Measurements from ENCODE around the gene TRIM28. TPM values are rescaled to one million over a fixed set of nuclear protein-coding genes. Genes with fewer than 3 reads are reported as not detected.

The TRIM28 gene
- total RNA-seq, 1 donor from 2014 or later, result 228 TPM

DNA sequence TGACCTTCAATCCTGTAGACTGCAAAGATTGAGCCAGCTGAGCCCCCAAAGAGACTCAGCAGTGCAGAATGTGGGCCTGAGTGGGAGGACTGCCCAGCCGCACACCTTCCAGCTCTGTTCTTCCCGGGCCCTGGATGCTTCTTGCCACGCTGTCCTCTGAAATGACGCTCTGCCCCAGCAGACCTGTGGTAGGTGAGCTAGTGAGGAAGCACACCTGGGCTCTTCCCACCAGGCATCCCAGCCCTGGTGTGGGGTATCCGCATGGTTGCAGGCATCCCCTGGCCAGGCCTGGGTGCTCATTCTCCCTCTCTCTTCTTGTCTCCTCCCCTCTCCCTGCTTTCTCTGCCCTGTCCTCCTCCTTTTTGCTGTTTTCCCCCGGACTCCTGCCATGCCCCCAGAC is 39.1 kb downstream of the TRIM28 start:
- TF ChIP-seq, protein P1, sequence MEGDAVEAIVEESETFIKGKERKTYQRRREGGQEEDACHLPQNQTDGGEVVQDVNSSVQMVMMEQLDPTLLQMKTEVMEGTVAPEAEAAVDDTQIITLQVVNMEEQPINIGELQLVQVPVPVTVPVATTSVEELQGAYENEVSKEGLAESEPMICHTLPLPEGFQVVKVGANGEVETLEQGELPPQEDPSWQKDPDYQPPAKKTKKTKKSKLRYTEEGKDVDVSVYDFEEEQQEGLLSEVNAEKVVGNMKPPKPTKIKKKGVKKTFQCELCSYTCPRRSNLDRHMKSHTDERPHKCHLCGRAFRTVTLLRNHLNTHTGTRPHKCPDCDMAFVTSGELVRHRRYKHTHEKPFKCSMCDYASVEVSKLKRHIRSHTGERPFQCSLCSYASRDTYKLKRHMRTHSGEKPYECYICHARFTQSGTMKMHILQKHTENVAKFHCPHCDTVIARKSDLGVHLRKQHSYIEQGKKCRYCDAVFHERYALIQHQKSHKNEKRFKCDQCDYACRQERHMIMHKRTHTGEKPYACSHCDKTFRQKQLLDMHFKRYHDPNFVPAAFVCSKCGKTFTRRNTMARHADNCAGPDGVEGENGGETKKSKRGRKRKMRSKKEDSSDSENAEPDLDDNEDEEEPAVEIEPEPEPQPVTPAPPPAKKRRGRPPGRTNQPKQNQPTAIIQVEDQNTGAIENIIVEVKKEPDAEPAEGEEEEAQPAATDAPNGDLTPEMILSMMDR (IDR thresholded peaks at IDR 0.05), result no peak
- peak; percentile 40 for DNase-seq (ENCODE audit: low spot score)
- no peaks in the 10 kb centered on the region for H3K27me3 Mint-ChIP-seq (ENCODE audit: low read depth)
- H3K36me3 Mint-ChIP-seq (ENCODE audit: low read depth), result peaks cover 11% of the 10 kb centered on the region
- H3K9me3 Mint-ChIP-seq (ENCODE audit: low read depth), result no peaks in the 10 kb centered on the region
- peaks cover 10% of the 10 kb centered on the region for H3K4me1 Mint-ChIP-seq (ENCODE audit: low read depth)
- peak overlapping the region; percentile 77 for H3K27ac Mint-ChIP-seq (ENCODE audit: unreplicated experiment)
- H3K4me3 Mint-ChIP-seq (ENCODE audit: unreplicated experiment), result no peak overlapping the region

DNA sequence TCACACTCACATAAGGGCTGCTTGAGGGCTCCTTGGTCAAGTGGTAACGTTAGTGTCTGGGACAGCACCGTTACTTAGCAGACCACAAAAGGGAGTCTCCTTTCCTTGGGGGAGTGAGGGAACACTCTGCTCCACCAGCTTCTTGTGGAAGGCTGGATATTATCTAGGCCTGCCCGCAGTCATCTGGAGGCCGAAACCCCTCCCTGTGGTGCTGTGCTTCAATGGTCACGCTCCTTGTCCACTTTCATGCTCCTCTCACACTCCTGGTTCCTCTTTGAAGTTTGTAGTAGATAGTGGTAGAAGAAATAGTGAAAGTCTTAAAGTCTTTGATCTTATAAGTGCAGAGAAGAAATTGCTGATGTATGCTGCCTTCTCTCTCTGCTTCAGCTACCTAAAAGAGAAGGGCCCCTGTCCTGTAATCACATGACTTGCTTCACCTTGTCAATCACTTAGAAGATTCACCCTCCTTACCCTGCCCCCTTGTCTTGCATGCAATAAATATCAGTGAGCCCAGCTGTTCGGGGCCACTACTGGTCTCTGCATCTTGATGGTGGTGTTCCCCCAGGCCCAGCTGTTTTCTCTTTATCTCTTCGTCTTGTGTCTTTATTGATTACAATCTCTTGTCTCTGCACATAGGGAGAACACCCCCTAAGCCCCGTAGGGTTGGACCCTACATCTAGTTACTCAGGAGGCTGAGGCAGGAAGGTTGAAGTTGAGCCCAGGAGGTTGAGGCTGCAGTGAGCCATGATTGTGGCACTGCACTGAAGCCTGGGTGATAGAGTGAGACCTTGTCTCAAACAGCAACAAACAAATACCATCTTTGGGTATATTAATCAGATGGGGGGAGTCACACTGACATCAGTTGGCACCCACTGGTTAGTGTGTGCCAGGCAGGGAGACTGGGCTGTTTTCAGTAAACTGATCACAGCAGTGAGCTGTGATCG is 40.9 kb downstream of the TRIM28 start:
- TF ChIP-seq, protein P1 (IDR thresholded peaks at IDR 0.05), result no peak
- no peak for DNase-seq (ENCODE audit: low spot score)
- H3K4me3 Mint-ChIP-seq (ENCODE audit: unreplicated experiment), result no peak overlapping the region
- no peaks in the 10 kb centered on the region for H3K27me3 Mint-ChIP-seq (ENCODE audit: low read depth)
- H3K9me3 Mint-ChIP-seq (ENCODE audit: low read depth), result no peaks in the 10 kb centered on the region
- H3K27ac Mint-ChIP-seq (ENCODE audit: unreplicated experiment), result peak overlapping the region; percentile 36
- H3K36me3 Mint-ChIP-seq (ENCODE audit: low read depth), result peaks cover 11% of the 10 kb centered on the region
- peaks cover 13% of the 10 kb centered on the region for H3K4me1 Mint-ChIP-seq (ENCODE audit: low read depth)

DNA sequence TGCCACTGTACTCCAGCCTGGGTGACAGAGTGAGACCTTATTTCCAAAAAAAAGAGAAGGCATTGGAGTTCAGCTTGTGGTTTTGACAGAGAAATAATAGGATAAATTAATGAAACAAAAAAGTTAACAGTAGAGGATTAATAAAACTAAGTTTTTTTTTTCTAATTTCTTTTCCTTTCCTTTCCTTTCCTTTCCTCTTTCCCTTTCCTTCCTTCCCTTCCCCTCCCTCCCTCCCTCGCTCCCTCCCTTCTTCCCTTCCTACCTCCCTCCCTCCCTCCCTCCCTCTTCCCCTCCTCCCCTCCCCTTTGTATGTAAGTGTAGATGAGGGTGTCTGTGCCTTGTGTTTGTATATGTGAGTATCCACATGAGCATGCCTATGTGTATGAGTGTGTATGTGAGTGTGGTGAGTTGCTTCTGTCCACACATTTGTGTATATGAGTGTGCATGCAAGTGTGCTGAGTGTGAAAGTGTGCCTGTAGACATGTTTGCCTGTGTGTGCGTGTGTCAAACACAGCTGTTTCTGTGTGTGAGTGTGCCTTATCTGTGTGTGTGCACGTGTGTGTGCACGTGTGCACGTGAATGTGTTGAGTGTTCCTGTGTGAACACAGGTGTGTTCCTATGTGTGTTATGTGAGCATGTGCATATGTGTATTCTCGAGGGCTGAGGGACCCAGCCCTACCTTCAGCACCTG is 41.7 kb downstream of the TRIM28 start:
- no peak for DNase-seq (ENCODE audit: low spot score)
- Mint-ChIP-seq H3K27me3 (ENCODE audit: low read depth) (no peaks in the 10 kb centered on the region), H3K27ac (ENCODE audit: unreplicated experiment) (peak overlapping the region; percentile 12), H3K36me3 (ENCODE audit: low read depth) (peaks cover 11% of the 10 kb centered on the region), H3K4me1 (ENCODE audit: low read depth) (peaks cover 13% of the 10 kb centered on the region), H3K9me3 (ENCODE audit: low read depth) (no peaks in the 10 kb centered on the region), H3K4me3 (ENCODE audit: unreplicated experiment) (no peak overlapping the region)
- TF ChIP-seq, protein P1 (IDR thresholded peaks at IDR 0.05), result no peak

DNA sequence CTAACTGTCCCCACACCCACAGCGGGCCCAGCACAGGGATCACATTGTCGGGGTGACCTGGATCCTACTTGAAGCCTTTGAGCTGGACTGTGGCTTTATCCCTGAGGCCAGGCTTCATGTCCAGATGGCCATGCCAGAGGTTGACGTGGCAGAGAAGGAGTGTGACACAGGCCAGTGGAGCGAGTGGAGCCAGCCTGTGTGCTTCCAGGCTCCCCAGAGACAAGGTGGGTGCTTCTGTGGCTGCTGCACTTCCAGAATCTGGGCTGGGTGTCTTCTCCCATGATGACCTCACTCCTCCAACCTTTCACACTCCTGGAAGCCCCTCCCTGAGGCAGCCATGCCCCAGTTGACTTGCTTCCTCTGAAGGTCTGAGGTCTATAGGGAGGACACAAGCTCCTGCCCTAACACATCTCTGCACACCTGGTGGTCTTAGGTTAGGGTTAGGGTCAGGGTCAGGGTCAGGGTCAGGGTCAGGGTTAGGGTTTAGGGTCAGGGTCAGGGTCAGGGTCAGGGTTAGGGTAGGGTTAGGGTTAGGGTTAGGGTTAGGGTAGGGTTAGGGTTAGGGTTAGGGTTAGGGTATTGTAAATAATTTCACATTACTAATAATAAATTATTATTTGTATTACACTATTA is 42.4 kb downstream of the TRIM28 start:
- peaks cover 10% of the 10 kb centered on the region for H3K36me3 Mint-ChIP-seq (ENCODE audit: low read depth)
- H3K27me3 Mint-ChIP-seq (ENCODE audit: low read depth), result no peaks in the 10 kb centered on the region
- H3K9me3 Mint-ChIP-seq (ENCODE audit: low read depth), result no peaks in the 10 kb centered on the region
- no peak overlapping the region for H3K4me3 Mint-ChIP-seq (ENCODE audit: unreplicated experiment)
- H3K27ac Mint-ChIP-seq (ENCODE audit: unreplicated experiment), result peak overlapping the region; percentile 41
- DNase-seq (ENCODE audit: low spot score), result peak; percentile 42
- TF ChIP-seq, protein P1 (IDR thresholded peaks at IDR 0.05), result no peak
- peaks cover 9% of the 10 kb centered on the region for H3K4me1 Mint-ChIP-seq (ENCODE audit: low read depth)

Small RNA genes lying within 50 kb of the gene (microRNA-seq; reads per million reads assigned to microRNA genes)
- gene MIR6807 (ENCODE audit: borderline number of aligned reads), result 2.2 reads per million

Other genes starting within 250 kb of the TRIM28 start
- gene ERVK3-1, start 238.7 kb upstream of the TRIM28 start, total RNA-seq, result 25.3 to 29.4 TPM (median 26.0 TPM) in 3 replicates
- gene ZSCAN22, start 217.1 kb upstream of the TRIM28 start, total RNA-seq, result 2.8 to 3.2 TPM (median 3.0 TPM) in 3 replicates
- gene A1BG, start 190.6 kb upstream of the TRIM28 start, total RNA-seq, result 49.7 to 53.8 TPM (median 50.2 TPM) in 3 replicates
- 0.65 to 0.69 TPM (median 0.68 TPM) in 3 replicates for gene ZNF497, start 181.3 kb upstream of the TRIM28 start, total RNA-seq
- 2.0 to 3.5 TPM (median 2.5 TPM) in 3 replicates for gene ZNF837, start 163.0 kb upstream of the TRIM28 start, total RNA-seq
- gene RPS5, start 156.8 kb upstream of the TRIM28 start, total RNA-seq, result 624 to 792 TPM (median 634 TPM) in 3 replicates
- not detected in 3 replicates for gene RNF225, start 148.4 kb upstream of the TRIM28 start, total RNA-seq
- gene ZNF584, start 135.4 kb upstream of the TRIM28 start, total RNA-seq, result 10.2 to 11.1 TPM (median 10.7 TPM) in 3 replicates
- 1.5 to 1.8 TPM (median 1.6 TPM) in 3 replicates for gene ZNF132, start 103.9 kb upstream of the TRIM28 start, total RNA-seq
- gene ZNF324B, start 92.4 kb upstream of the TRIM28 start, total RNA-seq, result 6.3 to 9.8 TPM (median 7.5 TPM) in 3 replicates
- gene ZNF324, start 77.0 kb upstream of the TRIM28 start, total RNA-seq, result 10.8 to 12.6 TPM (median 11.3 TPM) in 3 replicates
- gene ZNF446, start 67.7 kb upstream of the TRIM28 start, total RNA-seq, result 9.3 to 12.2 TPM (median 9.5 TPM) in 3 replicates
- 4.7 to 9.5 TPM (median 9.3 TPM) in 3 replicates for gene SLC27A5, start 32.1 kb upstream of the TRIM28 start, total RNA-seq
- gene ZBTB45, start 24.3 kb upstream of the TRIM28 start, total RNA-seq, result 15.6 to 17.2 TPM (median 15.9 TPM) in 3 replicates
- gene CHMP2A, start 11.0 kb downstream of the TRIM28 start, total RNA-seq, result 85.1 to 99.4 TPM (median 85.9 TPM) in 3 replicates
- gene UBE2M, start 14.5 kb downstream of the TRIM28 start, total RNA-seq, result 70.3 to 80.7 TPM (median 76.3 TPM) in 3 replicates
- 15.2 to 22.3 TPM (median 15.8 TPM) in 3 replicates for gene MZF1, start 29.3 kb downstream of the TRIM28 start, total RNA-seq